Measurements from ENCODE around the gene TERT. TPM values are rescaled to one million over a fixed set of nuclear protein-coding genes. Genes with fewer than 3 reads are reported as not detected.
"Not testable (repeated sequence)": the region's sequence is repeated elsewhere in the genome, so short reads cannot be mapped to it uniquely, and the experiment has no call there.

Gene TERT
- total RNA-seq, 1 experiment from 2014 or later = 0.42 TPM

DNA sequence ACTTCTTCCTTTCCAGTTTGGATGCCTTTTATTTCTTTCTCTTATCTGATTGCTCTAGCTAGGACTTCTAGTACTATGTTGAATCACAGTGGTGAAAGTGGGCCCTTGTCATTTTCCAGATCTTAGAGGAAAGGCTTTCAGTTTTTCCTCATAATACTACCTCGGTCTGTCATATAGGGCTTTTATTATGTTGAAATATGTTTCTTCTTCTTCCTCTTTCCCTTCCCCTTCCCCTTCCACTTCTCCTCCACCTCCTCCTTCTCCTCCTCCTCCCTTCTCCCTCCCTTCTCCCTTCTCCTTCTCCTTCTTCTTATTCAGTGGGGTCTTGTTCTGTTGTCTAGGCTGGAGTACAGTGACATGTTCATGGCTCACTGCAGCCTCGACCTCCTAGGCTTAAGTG, 9.2 kb upstream of the TERT start:
- DNase-seq (ENCODE audit: low read depth, low spot score) = no peak
- in situ Hi-C loops (cut with HindIII; ENCODE audit: low pct_unique_long_range_greater_than_20kb, low sequenced_read_pairs) = no loop called here

DNA sequence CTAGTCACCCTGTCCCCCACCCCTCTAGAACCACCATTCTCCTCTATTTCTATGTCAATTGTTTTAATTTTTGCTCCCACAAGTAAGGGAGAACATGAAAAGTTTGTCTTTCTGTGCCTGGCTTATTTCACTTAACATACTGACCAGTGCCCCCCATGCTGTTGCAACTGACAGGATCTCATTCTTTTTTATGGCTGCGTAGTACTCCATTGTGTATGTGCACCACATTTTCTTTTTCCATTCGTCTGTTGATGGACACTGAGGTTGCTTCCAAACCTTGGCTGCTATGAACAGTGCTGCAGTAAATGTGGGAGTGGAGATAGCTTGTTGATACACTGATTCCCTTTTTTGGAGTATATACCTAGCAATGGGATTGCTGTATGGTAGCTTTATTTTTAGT, 7.4 kb upstream of the TERT start:
- in situ Hi-C loops (cut with HindIII; ENCODE audit: low pct_unique_long_range_greater_than_20kb, low sequenced_read_pairs) = no loop called here
- no peak for DNase-seq (ENCODE audit: low read depth, low spot score)

DNA sequence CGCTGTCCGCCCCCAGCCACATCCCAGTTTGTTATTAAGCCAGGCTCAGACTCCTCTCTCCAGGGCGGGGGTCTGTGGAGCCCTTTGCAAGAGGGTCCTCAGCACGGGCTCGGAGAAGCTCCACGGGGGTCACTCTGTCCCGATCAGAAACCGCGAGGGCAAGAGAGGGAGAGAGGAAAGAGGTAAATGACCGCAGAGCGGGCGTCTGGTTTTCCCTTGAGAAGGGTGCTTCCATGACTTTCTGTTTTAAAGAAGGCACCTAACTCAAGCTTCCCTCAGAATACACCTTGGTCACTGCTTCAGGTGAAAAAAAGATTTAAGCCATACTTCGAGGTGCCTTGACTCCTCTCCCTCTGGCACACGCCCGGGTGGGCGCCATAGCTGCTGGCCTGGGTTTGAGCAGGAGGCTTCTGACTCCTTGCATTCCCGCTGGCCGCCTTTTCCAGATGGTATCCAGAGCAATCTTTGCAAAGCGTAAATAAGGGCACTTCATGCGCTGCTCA, 5.8 kb upstream of the TERT start:
- DNase-seq (ENCODE audit: low read depth, low spot score) = no peak
- in situ Hi-C loops (cut with HindIII; ENCODE audit: low pct_unique_long_range_greater_than_20kb, low sequenced_read_pairs) = no loop called here

DNA sequence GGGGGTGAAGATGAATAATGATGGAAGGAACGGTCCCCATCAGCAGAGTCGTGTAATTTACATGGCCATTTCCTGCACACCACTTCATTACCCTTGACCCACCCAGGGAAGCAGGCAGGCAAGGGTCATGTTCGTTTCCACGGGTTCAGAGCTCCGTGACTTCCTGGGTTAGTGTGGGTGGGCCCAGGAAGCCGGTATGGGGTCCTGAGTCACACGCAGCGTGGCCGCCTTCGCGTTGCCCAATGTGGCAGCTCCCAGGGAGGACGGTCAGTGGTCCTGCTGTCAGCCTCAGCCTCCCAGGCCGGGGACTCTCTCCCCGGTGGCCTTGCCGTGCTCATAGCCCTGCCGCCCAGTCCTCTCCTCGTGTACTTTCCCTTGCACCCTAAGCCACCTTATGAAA, 5.1 kb upstream of the TERT start:
- DNase-seq (ENCODE audit: low read depth, low spot score) = no peak
- in situ Hi-C loops (cut with HindIII; ENCODE audit: low pct_unique_long_range_greater_than_20kb, low sequenced_read_pairs) = no loop called here

DNA sequence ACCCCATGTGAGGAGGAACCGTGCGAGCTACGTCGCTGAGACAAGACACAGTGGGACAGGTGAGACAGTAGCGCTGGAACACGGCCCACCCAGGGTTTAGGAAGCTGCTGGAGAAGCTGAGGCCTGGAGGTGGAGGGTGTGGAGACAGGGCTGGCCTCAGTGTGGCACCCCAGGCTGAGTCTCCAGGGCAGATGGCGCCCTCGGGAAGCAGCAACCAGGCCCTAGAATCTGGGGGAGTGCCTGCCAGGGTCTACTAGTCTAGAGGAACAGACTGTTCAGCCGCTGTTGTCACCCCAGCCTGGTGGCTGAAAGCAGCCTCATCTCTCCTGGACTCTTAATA, 4.6 kb upstream of the TERT start:
- in situ Hi-C loops (cut with HindIII; ENCODE audit: low pct_unique_long_range_greater_than_20kb, low sequenced_read_pairs) = no loop called here
- DNase-seq (ENCODE audit: low read depth, low spot score) = no peak

DNA sequence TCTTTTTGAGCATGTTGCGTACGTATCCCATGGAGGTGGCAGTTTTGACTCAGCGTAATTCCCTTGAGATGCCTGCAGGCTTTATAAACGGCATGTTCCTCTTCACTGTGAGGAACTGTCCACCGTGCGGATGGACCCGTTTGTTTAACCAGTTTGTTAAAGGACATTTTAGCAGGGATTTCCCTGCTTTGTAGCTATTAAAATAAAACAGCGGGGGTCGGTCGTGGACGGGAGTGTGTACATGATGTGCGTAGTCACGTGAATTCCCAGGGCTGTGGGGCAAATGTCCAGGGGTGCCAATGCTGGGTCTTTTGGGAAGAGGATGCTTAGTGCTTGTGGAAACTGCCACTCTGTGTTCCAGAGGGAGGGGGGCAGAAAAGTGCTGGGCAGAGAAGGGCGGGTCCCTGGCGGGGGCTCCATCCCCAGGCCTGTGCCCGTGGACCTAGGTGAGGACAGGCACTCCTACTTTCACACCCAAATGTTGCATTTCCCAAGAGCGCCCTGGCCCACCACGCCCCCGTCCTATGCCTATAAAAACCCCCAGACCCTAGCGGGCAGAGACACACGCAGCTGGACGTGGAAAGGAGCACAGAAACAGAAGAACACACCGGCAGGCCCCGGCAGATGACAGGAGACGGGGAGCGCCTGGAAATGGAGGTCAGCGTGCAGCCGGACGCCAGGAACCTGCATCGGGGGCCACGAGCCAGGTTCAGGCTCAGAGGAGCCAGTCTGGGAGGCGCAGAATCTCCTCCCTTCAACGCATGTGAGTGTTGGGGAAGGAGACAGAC, 4.0 kb upstream of the TERT start:
- in situ Hi-C loops (cut with HindIII; ENCODE audit: low pct_unique_long_range_greater_than_20kb, low sequenced_read_pairs) = no loop called here
- no peak for DNase-seq (ENCODE audit: low read depth, low spot score)

DNA sequence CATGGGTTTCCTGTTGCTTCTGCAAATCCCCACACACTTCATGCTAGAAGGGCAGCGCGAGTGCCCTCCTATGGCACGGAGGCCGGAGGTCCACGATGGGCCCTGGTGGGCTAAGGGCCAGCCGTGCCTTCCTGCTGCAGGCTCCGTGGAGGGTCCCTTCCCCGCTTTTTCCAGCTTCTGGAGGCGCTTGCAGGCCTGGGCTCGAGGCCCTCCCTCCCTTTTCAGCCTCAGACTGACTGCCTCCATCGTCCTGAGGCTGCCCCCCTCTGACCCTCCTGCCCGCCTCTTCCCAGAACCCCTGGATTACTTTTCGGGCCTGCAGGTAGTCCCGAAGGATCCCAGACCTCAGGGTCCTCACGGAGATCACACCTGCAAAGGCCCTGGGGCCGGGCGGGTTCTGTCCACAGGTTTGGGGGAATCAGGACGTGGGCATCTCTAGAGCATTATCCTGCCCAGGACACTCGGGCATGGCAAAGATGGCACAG, 3.2 kb upstream of the TERT start:
- no peak for DNase-seq (ENCODE audit: low read depth, low spot score)
- in situ Hi-C loops (cut with HindIII; ENCODE audit: low pct_unique_long_range_greater_than_20kb, low sequenced_read_pairs) = no loop called here

DNA sequence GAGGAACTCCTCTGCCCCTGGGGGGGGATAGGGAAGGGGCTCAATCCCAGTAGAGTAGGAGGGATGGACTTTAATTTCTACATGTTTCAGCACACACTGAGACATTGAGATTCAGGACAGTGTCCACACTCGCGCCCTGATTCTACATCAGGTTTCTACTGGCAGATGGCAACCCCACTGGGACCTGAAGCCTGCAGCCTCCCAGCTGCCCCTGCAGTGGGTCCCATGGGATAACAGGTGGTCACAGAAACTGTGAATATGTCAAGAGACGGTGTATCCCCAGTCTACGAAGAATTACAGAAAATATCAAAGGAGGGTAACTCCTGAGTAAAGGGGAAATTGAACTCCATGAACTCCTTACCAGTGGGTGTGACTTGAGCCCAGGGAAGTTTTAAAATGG, 2.4 kb upstream of the TERT start:
- DNase-seq (ENCODE audit: low read depth, low spot score) = no peak
- in situ Hi-C loops (cut with HindIII; ENCODE audit: low pct_unique_long_range_greater_than_20kb, low sequenced_read_pairs) = no loop called here

DNA sequence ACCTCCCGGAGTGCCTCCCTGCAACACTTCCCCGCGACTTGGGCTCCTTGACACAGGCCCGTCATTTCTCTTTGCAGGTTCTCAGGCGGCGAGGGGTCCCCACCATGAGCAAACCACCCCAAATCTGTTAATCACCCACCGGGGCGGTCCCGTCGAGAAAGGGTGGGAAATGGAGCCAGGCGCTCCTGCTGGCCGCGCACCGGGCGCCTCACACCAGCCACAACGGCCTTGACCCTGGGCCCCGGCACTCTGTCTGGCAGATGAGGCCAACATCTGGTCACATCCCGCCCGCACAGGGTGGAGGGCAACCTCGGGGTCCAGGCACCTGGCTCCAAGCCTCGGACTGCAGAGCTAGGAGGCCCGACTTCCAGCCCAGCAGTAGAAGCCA, 776 bp upstream of the TERT start:
- no peak for DNase-seq (ENCODE audit: low read depth, low spot score)
- in situ Hi-C loops (cut with HindIII; ENCODE audit: low pct_unique_long_range_greater_than_20kb, low sequenced_read_pairs) = no loop called here

DNA sequence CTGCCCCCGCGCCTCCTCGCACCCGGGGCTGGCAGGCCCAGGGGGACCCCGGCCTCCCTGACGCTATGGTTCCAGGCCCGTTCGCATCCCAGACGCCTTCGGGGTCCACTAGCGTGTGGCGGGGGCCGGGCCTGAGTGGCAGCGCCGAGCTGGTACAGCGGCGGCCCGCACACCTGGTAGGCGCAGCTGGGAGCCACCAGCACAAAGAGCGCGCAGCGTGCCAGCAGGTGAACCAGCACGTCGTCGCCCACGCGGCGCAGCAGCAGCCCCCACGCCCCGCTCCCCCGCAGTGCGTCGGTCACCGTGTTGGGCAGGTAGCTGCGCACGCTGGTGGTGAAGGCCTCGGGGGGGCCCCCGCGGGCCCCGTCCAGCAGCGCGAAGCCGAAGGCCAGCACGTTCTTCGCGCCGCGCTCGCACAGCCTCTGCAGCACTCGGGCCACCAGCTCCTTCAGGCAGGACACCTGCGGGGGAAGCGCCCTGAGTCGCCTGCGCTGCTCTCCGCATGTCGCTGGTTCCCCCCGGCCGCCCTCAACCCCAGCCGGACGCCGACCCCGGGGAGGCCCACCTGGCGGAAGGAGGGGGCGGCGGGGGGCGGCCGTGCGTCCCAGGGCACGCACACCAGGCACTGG, 548 bp downstream of the TERT start:
- in situ Hi-C loops (cut with HindIII; ENCODE audit: low pct_unique_long_range_greater_than_20kb, low sequenced_read_pairs) = no loop called here
- no peak for DNase-seq (ENCODE audit: low read depth, low spot score)

DNA sequence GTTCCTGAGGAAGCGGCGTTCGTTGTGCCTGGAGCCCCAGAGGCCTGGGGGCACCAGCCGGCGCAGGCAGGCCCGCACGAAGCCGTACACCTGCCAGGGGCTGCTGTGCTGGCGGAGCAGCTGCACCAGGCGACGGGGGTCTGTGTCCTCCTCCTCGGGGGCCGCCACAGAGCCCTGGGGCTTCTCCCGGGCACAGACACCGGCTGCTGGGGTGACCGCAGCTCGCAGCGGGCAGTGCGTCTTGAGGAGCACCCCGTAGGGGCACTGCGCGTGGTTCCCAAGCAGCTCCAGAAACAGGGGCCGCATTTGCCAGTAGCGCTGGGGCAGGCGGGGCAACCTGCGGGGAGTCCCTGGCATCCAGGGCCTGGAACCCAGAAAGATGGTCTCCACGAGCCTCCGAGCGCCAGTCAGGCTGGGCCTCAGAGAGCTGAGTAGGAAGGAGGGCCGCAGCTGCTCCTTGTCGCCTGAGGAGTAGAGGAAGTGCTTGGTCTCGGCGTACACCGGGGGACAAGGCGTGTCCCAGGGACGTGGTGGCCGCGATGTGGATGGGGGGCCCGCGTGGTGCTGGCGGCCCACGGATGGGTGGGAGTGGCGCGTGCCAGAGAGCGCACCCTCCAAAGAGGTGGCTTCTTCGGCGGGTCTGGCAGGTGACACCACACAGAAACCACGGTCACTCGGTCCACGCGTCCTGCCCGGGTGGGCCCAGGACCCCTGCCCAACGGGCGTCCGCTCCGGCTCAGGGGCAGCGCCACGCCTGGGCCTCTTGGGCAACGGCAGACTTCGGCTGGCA, 1.3 kb downstream of the TERT start:
- in situ Hi-C loops (cut with HindIII; ENCODE audit: low pct_unique_long_range_greater_than_20kb, low sequenced_read_pairs) = no loop called here
- DNase-seq (ENCODE audit: low read depth, low spot score) = no peak

DNA sequence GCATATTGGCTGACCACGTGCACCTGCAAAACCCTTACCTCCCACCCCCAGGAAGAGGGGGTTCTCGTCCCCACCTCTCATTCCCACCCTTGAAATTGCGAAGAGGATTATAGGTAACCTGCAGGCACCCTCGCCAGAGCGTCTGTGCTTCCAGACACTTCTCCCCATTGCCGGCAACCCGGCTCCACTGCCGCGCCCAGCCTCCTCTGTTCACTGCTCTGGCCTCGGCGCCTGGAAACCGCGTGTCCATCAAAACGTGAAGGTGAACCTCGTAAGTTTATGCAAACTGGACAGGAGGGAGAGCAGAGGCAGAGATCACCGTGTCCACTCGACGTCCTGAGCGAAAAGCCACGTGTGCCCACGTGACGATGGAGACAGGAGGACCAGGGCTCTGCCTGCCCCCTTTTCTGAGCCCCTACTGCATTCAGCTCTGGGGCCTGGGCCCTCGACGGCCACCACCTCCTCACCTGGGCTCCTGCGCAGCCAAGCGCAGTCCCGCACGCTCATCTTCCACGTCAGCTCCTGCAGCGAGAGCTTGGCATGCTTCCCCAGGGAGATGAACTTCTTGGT, 1.9 kb downstream of the TERT start:
- no peak for DNase-seq (ENCODE audit: low read depth, low spot score)
- in situ Hi-C loops (cut with HindIII; ENCODE audit: low pct_unique_long_range_greater_than_20kb, low sequenced_read_pairs) = no loop called here

DNA sequence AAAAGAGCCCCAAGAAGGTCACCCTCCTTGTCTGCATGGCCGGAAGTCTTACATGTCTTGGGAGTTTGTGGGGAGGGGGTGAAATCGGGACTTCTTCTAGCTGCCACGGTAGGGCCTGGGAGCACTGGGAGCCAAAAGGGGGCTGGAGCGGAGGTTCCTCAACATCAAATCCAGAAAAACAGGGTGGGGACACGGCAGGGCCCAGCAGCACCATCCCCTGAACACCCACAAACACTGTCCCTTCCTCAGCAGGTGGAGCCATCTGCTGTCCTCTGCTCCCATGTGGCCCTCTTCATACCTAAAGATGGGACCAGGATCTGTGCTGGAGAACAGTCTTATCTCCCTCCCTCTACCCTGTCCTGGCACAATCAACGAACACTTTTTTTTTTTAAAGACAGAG, 2.7 kb downstream of the TERT start:
- in situ Hi-C loops (cut with HindIII; ENCODE audit: low pct_unique_long_range_greater_than_20kb, low sequenced_read_pairs) = no loop called here
- DNase-seq (ENCODE audit: low read depth, low spot score) = no peak

DNA sequence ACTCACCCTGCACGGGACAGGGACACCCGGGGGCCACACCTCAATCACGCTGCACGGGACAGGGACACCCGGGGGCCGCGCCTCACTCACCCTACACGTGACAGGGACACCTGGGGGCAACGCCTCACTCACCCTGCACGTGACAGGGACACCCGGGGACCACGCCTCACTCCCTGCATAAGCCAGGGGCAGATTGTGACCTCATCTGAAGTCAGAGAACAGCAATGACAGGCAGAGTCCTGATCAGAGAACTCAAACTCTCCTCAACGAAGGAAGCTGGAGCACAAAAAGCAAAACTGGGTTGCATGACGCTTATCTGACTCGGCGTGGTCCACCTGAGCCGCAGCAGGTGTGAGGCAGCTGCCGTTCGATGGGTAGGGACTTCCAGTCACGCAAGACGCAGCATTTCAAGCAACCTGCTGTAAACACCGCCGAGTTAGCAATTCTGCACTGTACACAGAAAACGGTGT, 3.2 kb downstream of the TERT start:
- in situ Hi-C loops (cut with HindIII; ENCODE audit: low pct_unique_long_range_greater_than_20kb, low sequenced_read_pairs) = no loop called here
- no peak for DNase-seq (ENCODE audit: low read depth, low spot score)

DNA sequence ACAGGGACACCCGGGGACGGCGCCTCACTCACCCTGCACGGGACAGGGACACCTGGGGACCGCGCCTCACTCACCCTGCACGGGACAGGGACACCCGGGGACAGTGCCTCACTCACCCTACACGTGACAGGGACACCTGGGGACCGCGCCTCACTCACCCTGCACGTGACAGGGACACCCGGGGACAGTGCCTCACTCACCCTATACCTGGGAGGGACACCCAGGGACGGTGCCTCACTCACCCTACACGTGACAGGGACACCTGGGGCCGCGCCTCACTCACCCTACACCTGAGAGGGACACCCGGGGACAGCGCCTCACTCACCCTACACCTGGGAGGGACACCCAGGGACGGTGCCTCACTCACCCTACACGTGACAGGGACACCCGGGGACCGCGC, 3.9 kb downstream of the TERT start:
- in situ Hi-C loops (cut with HindIII; ENCODE audit: low pct_unique_long_range_greater_than_20kb, low sequenced_read_pairs); DNase-seq (ENCODE audit: low read depth, low spot score): not testable (repeated sequence)

DNA sequence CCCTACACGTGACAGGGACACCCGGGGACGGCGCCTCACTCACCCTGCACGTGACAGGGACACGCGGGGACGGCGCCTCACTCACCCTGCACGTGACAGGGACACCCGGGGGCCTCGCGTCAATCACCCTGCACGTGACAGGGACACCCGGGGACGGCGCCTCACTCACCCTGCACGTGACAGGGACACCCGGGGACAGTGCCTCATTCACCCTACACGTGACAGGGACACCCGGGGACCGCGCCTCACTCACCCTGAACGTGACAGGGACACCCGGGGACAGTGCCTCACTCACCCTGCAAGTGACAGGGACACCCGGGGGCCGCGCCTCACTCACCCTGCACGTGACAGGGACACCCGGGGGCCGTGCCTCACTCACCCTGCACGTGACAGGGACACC, 5.3 kb downstream of the TERT start:
- in situ Hi-C loops (cut with HindIII; ENCODE audit: low pct_unique_long_range_greater_than_20kb, low sequenced_read_pairs); DNase-seq (ENCODE audit: low read depth, low spot score): not testable (repeated sequence)

DNA sequence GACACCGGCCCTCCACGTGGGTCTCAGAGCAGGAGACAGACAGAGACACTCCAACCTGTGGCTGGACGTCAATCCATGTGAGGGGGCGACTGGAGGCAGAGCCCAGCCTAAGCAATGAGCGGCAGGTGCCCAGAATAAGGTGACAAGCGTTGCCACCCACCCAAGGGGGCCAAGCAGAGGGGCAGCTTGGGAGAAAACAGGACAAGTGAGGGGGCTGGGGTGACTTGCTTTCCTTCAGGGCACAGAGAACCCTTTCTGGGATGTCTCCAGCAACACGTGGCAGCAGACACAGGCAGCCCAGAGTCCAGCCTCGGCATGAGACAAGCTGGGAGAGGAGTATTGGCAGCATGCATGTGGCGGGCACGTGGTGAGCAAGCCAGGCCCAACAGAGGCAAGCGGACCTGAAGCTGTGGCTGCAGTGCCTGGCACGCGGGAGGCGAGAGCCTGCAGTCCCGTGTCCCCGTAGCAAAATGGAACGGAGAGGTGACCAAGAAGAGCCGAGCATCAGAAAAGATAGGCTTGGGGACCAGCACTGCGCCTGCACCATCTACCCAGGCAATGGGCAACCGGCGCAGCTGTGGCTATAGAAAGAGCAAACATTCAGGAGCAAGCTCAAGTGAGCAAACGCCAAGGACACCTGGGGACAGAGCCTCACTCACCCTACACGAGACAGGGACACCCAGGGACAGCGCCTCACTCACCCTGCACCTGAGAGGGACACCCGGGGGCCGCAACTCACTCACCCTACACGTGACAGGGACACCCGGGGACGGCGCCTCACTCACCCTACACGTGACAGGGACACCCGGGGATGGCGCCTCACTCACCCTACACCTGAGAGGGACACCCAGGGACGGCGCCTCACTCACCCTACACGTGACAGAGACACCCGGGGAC, 6.2 kb downstream of the TERT start:
- in situ Hi-C loops (cut with HindIII; ENCODE audit: low pct_unique_long_range_greater_than_20kb, low sequenced_read_pairs) = no loop called here
- no peak for DNase-seq (ENCODE audit: low read depth, low spot score)
